Ovary (tissue), 3 donors: ENCODE results near the gene SOX6.

Experiments
- CTCF ChIP-seq, 3 donors: fragments of 450-650 bp in 2 of 3; fragments of 200-600 bp in 1 of 3; IDR thresholded peaks; one replicate each; pipeline versions ENCODE4 v1.5.1 to v1.8.0; 2016 to 2022; ENCODE audit warnings: antibody characterized with exemption in 3 of 3, mild to moderate bottlenecking in 1 of 3
- EP300 ChIP-seq: sonication (generic); formaldehyde crosslinking; IDR thresholded peaks from one replicate; pipeline ENCODE4 v1.6.1; 2017; ENCODE audit warnings: antibody characterized with exemption
- POLR2A ChIP-seq: fragments of 450-650 bp; IDR thresholded peaks from one replicate; pipeline ENCODE4 v1.6.1; 2017; ENCODE audit warnings: antibody characterized with exemption, mild to moderate bottlenecking, moderate library complexity
- donor health status: DM: no; HTN: no; CAD: no.

- no peak for TF ChIP-seq CTCF (IDR thresholded peaks at IDR 0.05)
- TF ChIP-seq POLR2A: no peak
- TF ChIP-seq EP300: no peak
These were observed 316.2 kb downstream of the SOX6 start for GRCh38 chr11:16040151-16040550.
